Renal cortex interstitium (tissue), 15 donors: ENCODE data around the gene ANKRD6. TPM values are rescaled to one million over a fixed set of nuclear protein-coding genes. Genes with fewer than 3 reads are reported as not detected.
"Not testable (repeated sequence)": the region's sequence is repeated elsewhere in the genome, so short reads cannot be mapped to it uniquely, and the experiment has no call there.

Experiments used
- DNase-seq, 11 donors: peaks; one replicate each; pipeline ENCODE4 v3.0.0-alpha.2; 2013; ENCODE audit warnings: low read depth in 9 of 11, low spot score in 4 of 11; ENCODE audit errors: extremely low read depth in 1 of 11
- long read RNA-seq, 16 experiments: transcript quantifications; one replicate each; lab custom pipeline, GENCODE V29; 2026
- polyA plus RNA-seq, 3 donors: library from polyadenylated mRNA; unstranded; fragments of 120-200 nt; gene quantifications; one replicate each; pipeline ENCODE4 v1.2.1, GENCODE V29; 2013; ENCODE audit not compliant: insufficient read length in 3 of 3

Gene ANKRD6
- 10 to 100 TPM; 23.4 to 44.8 (median 26.4) TPM for polyA plus RNA-seq
- long read RNA-seq, donor 1, partial matches to known transcripts, result 0 of 3 reads
- long read RNA-seq, donor 1, other reads (novel, unspliced or antisense), result 0 of 3 reads
- long read RNA-seq, donor 2, partial matches to known transcripts, result 0 of 3 reads
- long read RNA-seq, donor 2, other reads (novel, unspliced or antisense), result 0 of 3 reads
- long read RNA-seq, donor 3, partial matches to known transcripts, result 77 of 80 reads
- long read RNA-seq, donor 3, other reads (novel, unspliced or antisense), result 0 of 80 reads
- long read RNA-seq, donor 4, full-length matches to known transcripts, result 1 of 1 reads
- long read RNA-seq, donor 4, partial matches to known transcripts, result 0 of 1 reads
- long read RNA-seq, donor 4, other reads (novel, unspliced or antisense), result 0 of 1 reads
- long read RNA-seq, donor 5, result 0 reads
- long read RNA-seq, donor 6, full-length matches to known transcripts, result 2 of 63 reads
- long read RNA-seq, donor 6, partial matches to known transcripts, result 47 of 63 reads
- long read RNA-seq, donor 6, other reads (novel, unspliced or antisense), result 14 of 63 reads
- long read RNA-seq, donor 7, partial matches to known transcripts, result 6 of 56 reads
- long read RNA-seq, donor 7, other reads (novel, unspliced or antisense), result 50 of 56 reads
- long read RNA-seq, donor 8, result 0 reads
- long read RNA-seq, donor 9, partial matches to known transcripts, result 0 of 3 reads
- long read RNA-seq, donor 9, other reads (novel, unspliced or antisense), result 0 of 3 reads
- long read RNA-seq, donor 10, partial matches to known transcripts, result 7 of 38 reads
- long read RNA-seq, donor 10, other reads (novel, unspliced or antisense), result 30 of 38 reads
- long read RNA-seq, donor 11, partial matches to known transcripts, result 0 of 1 reads
- long read RNA-seq, donor 11, other reads (novel, unspliced or antisense), result 0 of 1 reads
- long read RNA-seq, donor 12, partial matches to known transcripts, result 0 of 1 reads
- long read RNA-seq, donor 12, other reads (novel, unspliced or antisense), result 0 of 1 reads
- long read RNA-seq, donor 13, result 0 reads
- long read RNA-seq, donor 14, partial matches to known transcripts, result 0 of 1 reads
- long read RNA-seq, donor 14, other reads (novel, unspliced or antisense), result 0 of 1 reads
- long read RNA-seq, donor 15, partial matches to known transcripts, result 0 of 1 reads
- long read RNA-seq, donor 15, other reads (novel, unspliced or antisense), result 0 of 1 reads
- long read RNA-seq, donor 16, full-length matches to known transcripts, result 6 of 192 reads
- long read RNA-seq, donor 16, partial matches to known transcripts, result 54 of 192 reads
- long read RNA-seq, donor 16, other reads (novel, unspliced or antisense), result 132 of 192 reads

DNA sequence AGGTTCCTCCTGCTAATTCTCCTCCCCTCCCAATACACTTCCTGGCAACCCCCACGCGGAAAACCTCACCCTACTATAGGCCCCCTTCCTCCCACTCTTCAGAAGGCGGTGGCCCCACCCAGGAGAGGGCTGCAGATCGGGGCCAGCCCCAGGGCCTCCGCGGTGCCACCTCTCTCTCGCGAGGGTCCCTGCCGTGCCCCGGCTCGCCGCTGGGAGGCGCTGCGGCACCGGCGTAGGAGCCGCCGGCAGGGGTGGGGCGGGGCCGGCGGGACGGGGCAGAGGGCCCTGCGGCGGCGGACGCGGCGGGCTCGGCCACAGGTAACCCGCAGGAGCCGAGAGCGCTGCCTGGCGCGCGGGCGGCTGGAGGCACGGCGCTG is at the start of gene ANKRD6:
ANKRD6 (plus strand) TSS at position 278 of the 377 bp plus-strand sequence. CDS start 133,825 bp downstream, outside the sequence.
- peak in 4 of 11 donors; percentile 56 to 73 (median 66) for DNase-seq

DNA sequence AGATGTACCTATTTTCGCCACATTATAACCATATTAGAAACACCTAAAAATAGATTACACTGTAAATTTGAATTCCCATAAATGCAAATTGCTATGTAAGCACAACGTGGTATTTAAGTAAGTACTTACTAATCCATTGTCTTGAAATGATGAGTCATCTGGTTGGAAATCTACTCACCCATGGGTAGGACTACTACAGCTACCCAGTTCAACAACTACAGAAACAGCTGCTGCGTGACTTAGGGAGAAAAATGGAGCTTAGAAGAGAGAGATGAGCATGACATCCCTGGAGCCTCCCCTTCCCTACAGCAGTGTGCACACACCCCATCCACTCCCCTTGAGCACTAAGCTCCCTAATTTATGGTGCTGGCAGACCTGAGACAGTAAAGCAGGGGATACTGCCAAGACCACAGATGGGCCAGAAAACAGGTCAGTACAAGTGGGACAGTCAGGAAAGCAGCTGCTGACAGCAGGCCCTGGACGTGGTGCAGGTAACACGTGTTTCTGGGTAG is 47.7 kb upstream of the ANKRD6 start:
- no peak for DNase-seq

DNA sequence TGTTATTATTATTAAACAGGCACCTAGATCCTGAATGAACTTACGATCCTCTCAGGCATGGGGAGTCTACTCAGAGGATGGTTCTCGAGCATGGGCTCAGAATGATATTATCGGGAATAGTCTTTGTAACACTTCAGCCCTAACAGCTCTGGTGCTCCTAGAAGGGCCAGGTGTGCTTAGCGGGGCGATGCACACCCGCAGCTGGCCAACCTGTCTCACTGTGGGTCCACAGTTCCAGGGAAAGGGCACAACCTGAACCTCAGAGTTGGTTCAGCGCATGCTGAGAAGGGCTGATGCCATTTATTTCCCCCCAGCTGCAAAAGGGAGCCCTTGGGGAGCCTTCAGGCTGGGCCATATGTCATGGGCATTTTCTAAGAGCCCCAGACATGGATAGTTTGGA is 47.1 kb upstream of the ANKRD6 start:
- no peak for DNase-seq

DNA sequence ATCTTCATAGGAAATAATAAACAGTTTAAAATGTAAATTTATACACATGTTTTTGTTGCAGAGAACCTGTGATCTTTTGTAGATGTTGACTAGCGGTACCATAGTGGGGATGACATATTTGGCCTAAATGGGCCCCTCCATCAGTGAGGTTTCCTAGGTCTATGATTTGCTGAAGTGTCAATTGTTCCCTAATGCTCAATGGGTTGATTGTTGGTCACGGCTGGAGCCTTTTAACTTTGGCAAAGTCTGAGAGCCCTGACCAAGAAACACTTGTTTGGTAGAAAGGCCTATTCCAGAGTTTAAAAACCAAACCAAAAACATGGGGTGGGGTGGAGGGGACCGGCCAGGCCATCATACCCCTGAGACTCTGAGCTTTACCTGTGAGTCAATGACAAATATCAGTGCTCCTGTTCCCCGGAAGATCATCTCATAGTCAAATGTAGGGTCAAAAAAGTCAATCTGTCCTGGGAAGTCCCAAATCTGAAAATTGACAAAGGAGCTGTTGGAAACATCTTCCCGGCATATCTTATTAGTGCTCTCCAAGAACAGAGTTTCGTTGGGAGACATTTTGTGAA is 45.9 kb upstream of the ANKRD6 start:
- DNase-seq, result no peak

DNA sequence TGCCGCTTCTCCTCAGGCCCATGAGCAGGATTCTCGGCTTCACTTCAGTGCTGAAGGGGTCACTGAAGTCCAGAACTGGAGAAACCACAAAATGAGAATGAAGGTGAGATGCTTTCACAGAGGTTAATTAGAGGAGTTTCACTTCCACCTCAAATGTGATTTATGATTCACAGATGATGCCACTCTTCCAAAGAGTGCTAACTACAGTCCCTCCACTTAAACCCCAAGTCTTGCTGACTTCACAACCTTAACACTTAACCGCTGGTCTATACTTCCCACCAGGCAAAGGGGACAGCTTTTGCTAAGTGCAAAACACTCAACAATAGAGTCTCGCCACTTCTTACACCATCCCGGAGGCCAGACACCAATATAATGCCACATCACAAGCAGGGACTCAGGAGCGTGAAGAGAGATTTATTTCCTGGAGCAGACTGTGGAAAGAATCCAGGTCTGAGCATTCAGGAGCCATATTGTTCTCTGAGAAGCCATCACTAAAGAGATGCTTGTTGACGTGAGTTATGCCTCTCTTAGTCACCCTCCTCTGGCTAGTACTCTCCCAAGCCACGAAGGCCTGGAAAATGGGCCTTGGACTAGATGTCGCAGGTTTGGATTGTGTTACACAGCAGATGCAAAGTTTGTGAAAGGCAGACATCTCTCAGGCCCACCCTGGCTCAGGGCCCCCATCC is 45.3 kb upstream of the ANKRD6 start:
- no peak for DNase-seq

- DNase-seq, result no peak
Observed at GRCh38 chr6:89388846-89389245, 44.1 kb upstream of the ANKRD6 start.

DNA sequence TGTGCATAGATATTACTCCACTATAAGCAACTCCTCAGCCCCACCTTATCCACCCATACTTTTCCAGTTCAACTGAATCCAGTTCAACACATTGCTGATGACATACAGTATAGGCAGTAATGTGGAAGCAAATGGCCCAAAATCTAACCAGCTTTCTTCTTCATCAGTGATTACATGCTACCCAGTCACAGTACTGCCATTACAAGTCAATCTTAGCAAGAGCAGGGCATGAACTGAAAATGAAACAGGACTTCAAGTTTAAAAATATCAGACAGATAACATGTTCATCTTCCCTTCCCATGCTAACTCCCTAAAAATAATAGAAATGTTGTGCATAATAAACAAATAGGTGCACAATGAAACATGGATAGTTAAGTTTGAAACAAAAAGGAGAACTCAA is 40.1 kb upstream of the ANKRD6 start:
- DNase-seq, result no peak

- DNase-seq, result no peak
Observed at GRCh38 chr6:89393659-89394058, 39.3 kb upstream of the ANKRD6 start.

- DNase-seq, result not testable (repeated sequence)
Observed at GRCh38 chr6:89397884-89398283, 35.1 kb upstream of the ANKRD6 start.

GRCh38 chr6:89398762-89399525 is 34.0 kb upstream of the ANKRD6 start:
- DNase-seq, result peak in 1 of 11 donors; percentile 8

DNA sequence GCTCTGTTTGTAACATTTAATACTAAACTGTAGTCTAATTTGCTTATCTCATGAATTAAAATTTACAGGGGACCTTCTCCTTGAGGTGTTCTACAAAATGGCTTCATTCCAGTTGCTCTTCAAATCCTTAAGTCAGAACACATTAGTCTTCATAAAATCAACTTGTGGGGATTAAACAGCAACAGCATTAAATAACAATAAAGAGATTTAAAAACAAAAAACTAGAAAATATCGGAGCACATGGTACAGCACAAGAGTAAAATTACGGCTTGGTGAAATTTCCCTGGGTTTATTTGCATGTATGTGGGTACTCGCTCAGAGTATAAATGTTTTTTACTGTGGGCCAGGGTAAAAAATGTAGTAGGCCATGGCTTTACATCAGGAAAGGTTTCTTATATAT is 32.9 kb upstream of the ANKRD6 start:
- no peak for DNase-seq

DNA sequence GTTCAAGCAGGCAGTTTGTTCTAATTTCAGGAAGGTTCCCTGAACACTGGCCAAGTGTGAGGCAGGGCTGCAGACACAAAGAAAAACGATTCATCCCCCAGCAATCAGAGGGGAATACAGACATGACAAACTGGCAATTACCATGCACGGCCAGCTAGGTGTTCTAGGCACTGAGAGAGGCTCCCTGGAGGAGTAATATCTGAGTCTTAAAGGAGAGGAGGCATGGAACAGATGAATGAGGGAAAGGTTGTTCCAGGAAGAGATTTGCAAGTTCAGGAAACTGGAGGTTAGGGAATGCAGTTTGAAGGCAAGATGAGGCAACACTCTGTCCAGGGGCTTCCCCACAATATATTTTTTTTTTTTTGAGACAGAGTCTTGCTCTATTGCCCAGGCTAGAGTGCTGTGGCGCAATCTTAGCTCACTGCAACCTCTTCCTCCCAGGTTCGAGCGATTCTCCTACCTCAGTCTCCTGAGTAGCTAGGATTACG is 32.0 kb upstream of the ANKRD6 start:
- DNase-seq, result no peak

DNA sequence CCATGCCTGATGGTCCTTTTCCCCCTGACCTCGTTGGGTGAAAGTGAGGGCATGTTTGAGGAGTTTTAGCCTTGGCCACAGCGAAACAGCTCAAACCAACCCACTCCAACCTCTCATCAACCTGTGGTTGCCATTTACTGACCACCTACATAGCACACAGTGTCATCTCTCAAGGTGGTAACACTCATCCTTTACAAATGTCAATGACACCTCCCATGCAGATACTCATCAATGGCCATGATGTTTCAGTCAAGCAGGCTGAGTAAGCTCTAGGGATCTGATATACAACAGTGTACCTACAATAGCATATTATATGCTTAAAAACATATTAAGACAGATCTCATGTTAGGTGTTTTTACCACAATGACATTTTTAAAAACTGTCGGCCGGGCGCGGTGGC is 30.2 kb upstream of the ANKRD6 start:
- no peak for DNase-seq

- DNase-seq, result no peak
Observed at GRCh38 chr6:89404512-89404911, 28.4 kb upstream of the ANKRD6 start.

GRCh38 chr6:89406141-89406540 is 26.8 kb upstream of the ANKRD6 start:
- DNase-seq, result no peak

DNA sequence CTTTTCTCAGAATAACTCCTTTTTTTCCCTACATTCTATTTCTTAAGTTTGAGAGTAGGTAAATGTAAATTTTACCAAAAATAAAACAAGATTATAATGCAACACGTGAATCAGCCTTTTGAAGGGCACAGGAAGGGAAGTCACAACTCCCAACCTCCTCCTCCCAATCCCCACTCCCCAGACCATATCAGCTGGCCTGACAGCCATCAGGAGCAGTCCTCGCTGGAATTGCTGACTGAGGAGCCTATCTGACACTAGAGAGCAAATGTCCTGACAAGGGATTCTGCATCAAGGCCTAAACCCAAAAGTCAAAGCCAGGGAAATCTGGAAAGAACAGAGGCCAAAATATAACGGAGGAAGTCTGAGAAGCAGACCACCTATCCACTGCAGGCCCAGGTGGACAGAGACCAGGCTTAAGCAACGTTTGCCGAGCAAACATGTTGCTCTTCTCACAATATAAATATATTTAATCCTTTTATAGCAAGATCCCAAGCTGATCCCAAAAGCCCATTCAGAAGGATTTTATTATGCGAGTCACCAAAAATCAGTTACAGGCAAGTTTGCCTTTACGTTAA is 23.4 kb upstream of the ANKRD6 start:
- no peak for DNase-seq

DNA sequence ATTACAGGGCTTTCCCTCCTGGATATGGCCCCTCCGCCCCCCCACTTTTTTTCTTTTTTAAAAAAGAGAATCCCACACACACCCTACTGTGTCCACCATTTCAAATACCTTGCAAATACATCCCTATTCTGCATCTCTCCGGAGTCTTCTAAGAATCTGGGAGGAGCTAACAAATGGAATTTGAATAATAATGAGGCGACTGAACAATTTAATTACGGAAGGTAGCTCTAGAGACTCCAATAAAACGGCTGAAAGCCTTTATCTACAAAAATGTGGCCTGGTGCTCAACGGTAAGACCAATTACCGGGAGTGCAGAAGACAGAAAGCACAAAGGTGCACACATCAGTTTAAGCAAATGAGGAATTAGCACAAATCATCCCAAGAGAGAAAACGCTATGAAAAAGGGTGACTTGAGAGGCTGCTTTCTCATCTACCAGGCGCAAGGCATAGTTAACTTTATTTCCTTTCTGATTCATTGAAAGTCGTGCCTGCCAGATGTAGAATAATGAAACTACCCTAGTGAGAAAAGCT is 22.7 kb upstream of the ANKRD6 start:
- DNase-seq, result no peak
